K562 (cell line): Measurements from ENCODE around the gene COMMD10.

ENCODE experiments used
- ARID2 ChIP-seq: fragments of 450-650 bp; IDR thresholded peaks from 2 replicates; pipeline ENCODE4 v1.6.1; 2017; ENCODE audit warnings: antibody characterized with exemption, mild to moderate bottlenecking
- ATF2 ChIP-seq: sonication (generic); formaldehyde crosslinking; IDR thresholded peaks from 2 replicates; pipeline ENCODE4 v1.8.1; 2022; ENCODE audit warnings: missing genetic modification reagents
- CEBPB ChIP-seq: fragments of 450-650 bp; IDR thresholded peaks from 2 replicates; pipeline ENCODE4 v1.6.1; 2016; ENCODE audit warnings: missing genetic modification characterization, missing compliant biosample characterization
- E2F1 ChIP-seq: sonication (generic); formaldehyde crosslinking; IDR thresholded peaks from 2 replicates; pipeline ENCODE4 v1.8.1; 2023; ENCODE audit warnings: mild to moderate bottlenecking, missing genetic modification reagents, moderate library complexity
- POLR2AphosphoS5 ChIP-seq: IDR thresholded peaks from 2 replicates; pipeline ENCODE4 v1.6.1; 2011; ENCODE audit warnings: mild to moderate bottlenecking, low read depth, low read length, moderate library complexity; ENCODE audit not compliant: control insufficient read depth, insufficient read depth
- PYGO2 ChIP-seq: fragments of 450-650 bp; IDR thresholded peaks from 2 replicates; pipeline ENCODE4 v1.6.1; 2016; ENCODE audit warnings: mild to moderate bottlenecking, missing genetic modification characterization, moderate library complexity, missing compliant biosample characterization
- TEAD1 ChIP-seq, 2 experiments: fragments of 450-650 bp in 1 of 2; sonication (generic) in 1 of 2; formaldehyde crosslinking; IDR thresholded peaks; 2 replicates each; pipeline versions ENCODE4 v1.4.0 to v1.8.0; 2020 to 2022; ENCODE audit warnings: mild to moderate bottlenecking in 2 of 2, missing genetic modification reagents in 1 of 2
- ZNF707 ChIP-seq: fragments of 250-450 bp; sonication (Bioruptor Pico); conservative IDR thresholded peaks from 2 replicates; pipeline ENCODE4 v1.8.0; 2022; ENCODE audit warnings: inconsistent platforms, mild to moderate bottlenecking, moderate library complexity
- TF ChIP-seq, protein P1 (sequence below): fragments of 450-650 bp; formaldehyde crosslinking; IDR thresholded peaks from 2 replicates; pipeline ENCODE4 v1.4.0; 2020; ENCODE audit warnings: mild to moderate bottlenecking, mixed read lengths

DNA sequence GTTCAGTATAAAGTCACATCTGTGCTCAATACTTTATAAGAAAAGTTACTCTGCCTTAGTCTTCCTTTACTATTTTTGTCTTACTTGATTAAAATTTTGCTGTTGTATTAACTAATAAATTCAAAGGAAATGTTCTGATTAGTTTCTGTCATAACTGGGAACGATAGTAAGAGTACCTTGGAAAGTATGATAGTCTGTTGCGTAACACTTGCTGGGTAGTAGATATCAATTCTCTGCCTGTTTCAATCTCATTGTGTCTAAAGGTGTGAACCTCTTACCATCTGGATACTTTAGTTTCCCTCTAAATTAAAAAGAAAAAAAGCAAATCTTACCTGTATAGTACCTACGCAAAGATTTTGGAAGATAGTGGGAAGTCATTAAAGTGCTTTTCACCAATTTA, 48.5 kb downstream of the COMMD10 start:
- TF ChIP-seq PYGO2 (no peak), CEBPB (peak; percentile 86), ZNF707 (CRISPR knock-in tag) (no peak), ATF2 (CRISPR knock-in tag) (no peak), POLR2AphosphoS5 (no peak), TEAD1 (CRISPR knock-in tag; IDR thresholded peaks at IDR 0.05) (no peak), ARID2 (no peak), E2F1 (CRISPR knock-in tag) (no peak)
- TF ChIP-seq, protein P1, sequence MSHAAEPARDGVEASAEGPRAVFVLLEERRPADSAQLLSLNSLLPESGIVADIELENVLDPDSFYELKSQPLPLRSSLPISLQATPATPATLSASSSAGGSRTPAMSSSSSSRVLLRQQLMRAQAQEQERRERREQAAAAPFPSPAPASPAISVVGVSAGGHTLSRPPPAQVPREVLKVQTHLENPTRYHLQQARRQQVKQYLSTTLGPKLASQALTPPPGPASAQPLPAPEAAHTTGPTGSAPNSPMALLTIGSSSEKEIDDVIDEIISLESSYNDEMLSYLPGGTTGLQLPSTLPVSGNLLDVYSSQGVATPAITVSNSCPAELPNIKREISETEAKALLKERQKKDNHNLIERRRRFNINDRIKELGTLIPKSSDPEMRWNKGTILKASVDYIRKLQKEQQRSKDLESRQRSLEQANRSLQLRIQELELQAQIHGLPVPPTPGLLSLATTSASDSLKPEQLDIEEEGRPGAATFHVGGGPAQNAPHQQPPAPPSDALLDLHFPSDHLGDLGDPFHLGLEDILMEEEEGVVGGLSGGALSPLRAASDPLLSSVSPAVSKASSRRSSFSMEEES (CRISPR knock-in tag) = no peak
